HEK293 (cell line): ENCODE measurements around the gene OPCML.

Experiments used
- CTCF ChIA-PET: fragments of 350-600 bp; formaldehyde crosslinking; extraction: SDS; loops from one replicate; lab custom pipeline; 2021; ENCODE audit warnings: antibody characterized with exemption; lab: Yijun Ruan, JAX
- POLR2A ChIA-PET: fragments of 300-600 bp; formaldehyde crosslinking; extraction: SDS; loops from one replicate; lab custom pipeline; 2020; ENCODE audit warnings: antibody characterized with exemption, inconsistent platforms; lab: Yijun Ruan, JAX
- H3K27ac ChIP-seq: fragments of 200-500 bp; sonication (Bioruptor generic); 2 replicates; pipeline ENCODE4 v1.5.1; 2014; ENCODE audit warnings: low read depth, low read length, control low read depth, inconsistent platforms; ENCODE audit errors: extremely low read depth
- H3K36me3 ChIP-seq, 2 experiments: fragments of 200-500 bp in 1 of 2; sonication (Bioruptor generic) in 1 of 2; 1 replicate in 1 of 2; 2 replicates in 1 of 2; pipeline ENCODE4 v1.5.1; 2014 to 2017; ENCODE audit warnings: inconsistent platforms in 2 of 2, low read length in 2 of 2; ENCODE audit not compliant: control insufficient read depth in 2 of 2, insufficient read depth in 1 of 2
- H3K4me1 ChIP-seq: fragments of 200-500 bp; sonication (Bioruptor generic); 2 replicates; pipeline ENCODE4 v1.5.1; 2014; ENCODE audit warnings: mild to moderate bottlenecking, low read length, inconsistent platforms; ENCODE audit not compliant: control insufficient read depth, insufficient read depth
- H3K4me3 ChIP-seq: 2 replicates; pipeline ENCODE4 v1.5.1; 2011; ENCODE audit warnings: low read depth, mild to moderate bottlenecking, control low read depth, low read length, moderate library complexity
- H3K9me3 ChIP-seq: fragments of 200-500 bp; sonication (Bioruptor generic); 2 replicates; pipeline ENCODE4 v1.5.1; 2014; ENCODE audit warnings: low read depth, low read length, inconsistent platforms; ENCODE audit not compliant: control insufficient read depth, insufficient read depth
- GLIS2 ChIP-seq: fragments of 450-650 bp; formaldehyde crosslinking; IDR thresholded peaks from 2 replicates; pipeline ENCODE4 v1.5.1; 2016; ENCODE audit warnings: missing biosample characterization, missing genetic modification characterization
- MEIS1 ChIP-seq: sonication (generic); formaldehyde crosslinking; IDR thresholded peaks from 2 replicates; pipeline ENCODE4 v1.8.1; 2022; ENCODE audit warnings: missing genetic modification reagents, mild to moderate bottlenecking, borderline replicate concordance
- PRDM6 ChIP-seq: fragments of 450-650 bp; formaldehyde crosslinking; IDR thresholded peaks from 2 replicates; pipeline ENCODE4 v1.5.1; 2017; ENCODE audit warnings: missing biosample characterization, missing genetic modification characterization
- ZBTB7A ChIP-seq: fragments of 450-650 bp; formaldehyde crosslinking; IDR thresholded peaks from 2 replicates; pipeline ENCODE4 v1.5.1; 2016; ENCODE audit warnings: low read depth, missing biosample characterization, missing genetic modification characterization
- ZEB2 ChIP-seq: fragments of 450-650 bp; formaldehyde crosslinking; IDR thresholded peaks from 2 replicates; pipeline ENCODE4 v1.5.1; 2016; ENCODE audit warnings: missing biosample characterization, missing genetic modification characterization
- ZNF10 ChIP-seq: fragments of 450-650 bp; formaldehyde crosslinking; IDR thresholded peaks from 2 replicates; pipeline ENCODE4 v1.5.1; 2017; ENCODE audit warnings: missing biosample characterization, missing genetic modification characterization
- ZNF18 ChIP-seq: fragments of 450-650 bp; formaldehyde crosslinking; IDR thresholded peaks from 2 replicates; pipeline ENCODE4 v1.5.1; 2016; ENCODE audit warnings: missing biosample characterization, missing genetic modification characterization
- ZNF248 ChIP-seq: fragments of 450-650 bp; formaldehyde crosslinking; IDR thresholded peaks from 2 replicates; pipeline ENCODE4 v1.5.1; 2017; ENCODE audit warnings: missing biosample characterization, missing genetic modification characterization
- ZNF274 ChIP-seq, 2 experiments: fragments of 200-500 bp in 1 of 2; fragments of 450-650 bp in 1 of 2; sonication (Bioruptor generic) in 1 of 2; formaldehyde crosslinking in 1 of 2; IDR thresholded peaks; 2 replicates each; pipeline versions ENCODE4 v1.5.1 to v1.6.1; 2014 to 2016; ENCODE audit warnings: borderline replicate concordance in 1 of 2, inconsistent platforms in 1 of 2, low read length in 1 of 2, missing biosample characterization in 1 of 2, missing genetic modification characterization in 1 of 2
- ZNF366 ChIP-seq: fragments of 450-650 bp; formaldehyde crosslinking; conservative IDR thresholded peaks from 2 replicates; pipeline ENCODE4 v1.5.1; 2016; ENCODE audit warnings: missing biosample characterization, missing genetic modification characterization
- ZNF37A ChIP-seq: fragments of 450-650 bp; IDR thresholded peaks from 2 replicates; pipeline ENCODE4 v1.5.1; 2018; ENCODE audit warnings: missing biosample characterization, missing genetic modification characterization
- ZNF473 ChIP-seq: fragments of 450-650 bp; formaldehyde crosslinking; IDR thresholded peaks from 2 replicates; pipeline ENCODE4 v1.5.1; 2017; ENCODE audit warnings: missing biosample characterization, missing genetic modification characterization
- ZNF521 ChIP-seq: fragments of 450-650 bp; formaldehyde crosslinking; IDR thresholded peaks from 2 replicates; pipeline ENCODE4 v1.5.1; 2017; ENCODE audit warnings: missing biosample characterization, mild to moderate bottlenecking, missing genetic modification characterization
- ZNF548 ChIP-seq: fragments of 450-650 bp; formaldehyde crosslinking; IDR thresholded peaks from 2 replicates; pipeline ENCODE4 v1.5.1; 2016; ENCODE audit warnings: missing biosample characterization, missing genetic modification characterization
- ZNF549 ChIP-seq: fragments of 450-650 bp; IDR thresholded peaks from 2 replicates; pipeline ENCODE4 v1.5.1; 2018; ENCODE audit warnings: missing biosample characterization, missing genetic modification characterization, mild to moderate bottlenecking, inconsistent platforms, moderate library complexity
- ZNF596 ChIP-seq: fragments of 450-650 bp; IDR thresholded peaks from 2 replicates; pipeline ENCODE4 v1.5.0; 2018; ENCODE audit warnings: missing biosample characterization, mild to moderate bottlenecking, missing genetic modification characterization, moderate library complexity
- ZNF660 ChIP-seq: fragments of 450-650 bp; IDR thresholded peaks from 2 replicates; pipeline ENCODE4 v1.5.1; 2018; ENCODE audit warnings: missing biosample characterization, mild to moderate bottlenecking, missing genetic modification characterization
- ZNF670 ChIP-seq: fragments of 450-650 bp; formaldehyde crosslinking; IDR thresholded peaks from 2 replicates; pipeline ENCODE4 v1.5.1; 2016; ENCODE audit warnings: missing biosample characterization, missing genetic modification characterization, low read depth
- TF ChIP-seq, protein P1 (sequence below): fragments of 450-650 bp; formaldehyde crosslinking; IDR thresholded peaks from 2 replicates; pipeline ENCODE4 v1.5.1; 2016; ENCODE audit warnings: missing biosample characterization, missing genetic modification characterization

The OPCML gene

GRCh38 chr11:132973686-132974085 lies 558.6 kb downstream of the OPCML start:
- no peak for TF ChIP-seq ZNF660
- TF ChIP-seq ZNF37A (tag by site-specific recombination) = no peak
- TF ChIP-seq ZNF18 (tag by site-specific recombination) = no peak
- TF ChIP-seq, protein P1, sequence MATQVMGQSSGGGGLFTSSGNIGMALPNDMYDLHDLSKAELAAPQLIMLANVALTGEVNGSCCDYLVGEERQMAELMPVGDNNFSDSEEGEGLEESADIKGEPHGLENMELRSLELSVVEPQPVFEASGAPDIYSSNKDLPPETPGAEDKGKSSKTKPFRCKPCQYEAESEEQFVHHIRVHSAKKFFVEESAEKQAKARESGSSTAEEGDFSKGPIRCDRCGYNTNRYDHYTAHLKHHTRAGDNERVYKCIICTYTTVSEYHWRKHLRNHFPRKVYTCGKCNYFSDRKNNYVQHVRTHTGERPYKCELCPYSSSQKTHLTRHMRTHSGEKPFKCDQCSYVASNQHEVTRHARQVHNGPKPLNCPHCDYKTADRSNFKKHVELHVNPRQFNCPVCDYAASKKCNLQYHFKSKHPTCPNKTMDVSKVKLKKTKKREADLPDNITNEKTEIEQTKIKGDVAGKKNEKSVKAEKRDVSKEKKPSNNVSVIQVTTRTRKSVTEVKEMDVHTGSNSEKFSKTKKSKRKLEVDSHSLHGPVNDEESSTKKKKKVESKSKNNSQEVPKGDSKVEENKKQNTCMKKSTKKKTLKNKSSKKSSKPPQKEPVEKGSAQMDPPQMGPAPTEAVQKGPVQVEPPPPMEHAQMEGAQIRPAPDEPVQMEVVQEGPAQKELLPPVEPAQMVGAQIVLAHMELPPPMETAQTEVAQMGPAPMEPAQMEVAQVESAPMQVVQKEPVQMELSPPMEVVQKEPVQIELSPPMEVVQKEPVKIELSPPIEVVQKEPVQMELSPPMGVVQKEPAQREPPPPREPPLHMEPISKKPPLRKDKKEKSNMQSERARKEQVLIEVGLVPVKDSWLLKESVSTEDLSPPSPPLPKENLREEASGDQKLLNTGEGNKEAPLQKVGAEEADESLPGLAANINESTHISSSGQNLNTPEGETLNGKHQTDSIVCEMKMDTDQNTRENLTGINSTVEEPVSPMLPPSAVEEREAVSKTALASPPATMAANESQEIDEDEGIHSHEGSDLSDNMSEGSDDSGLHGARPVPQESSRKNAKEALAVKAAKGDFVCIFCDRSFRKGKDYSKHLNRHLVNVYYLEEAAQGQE = no peak
- TF ChIP-seq ZNF596 (tag by site-specific recombination) = no peak
- TF ChIP-seq ZNF548 (tag by site-specific recombination) = no peak
- no peak for TF ChIP-seq ZNF670 (tag by site-specific recombination)
- no peak for TF ChIP-seq ZBTB7A (tag by site-specific recombination)
- TF ChIP-seq ZNF274 (IDR thresholded peaks at IDR 0.05; ENCODE audit: low read length) = no peak
- no peak for TF ChIP-seq ZNF274 (tag by site-specific recombination; IDR thresholded peaks at IDR 0.05; ENCODE audit: borderline replicate concordance)
- TF ChIP-seq ZNF549 = no peak
- no peak for TF ChIP-seq ZNF521
- no peak for TF ChIP-seq GLIS2
- no peak for TF ChIP-seq MEIS1 (CRISPR knock-in tag)
- no peak for TF ChIP-seq ZEB2 (tag by site-specific recombination)
- TF ChIP-seq PRDM6 (tag by site-specific recombination) = no peak
- Histone ChIP-seq H3K4me1 (no peaks in the 10 kb centered on the region), H3K36me3 (no peaks in the 10 kb centered on the region), H3K4me3 (no peak overlapping the region), H3K9me3 (no peaks in the 10 kb centered on the region), H3K27ac (no peak overlapping the region)
- ChIA-PET CTCF (interaction anchor here (0.7 kb wide), 2 partner anchors 32 to 1335 kb away, joined by 3 to 6 read pairs; no protein-coding TSS in a partner anchor), POLR2A (no interaction called here)

GRCh38 chr11:132972565-132972964 lies 559.7 kb downstream of the OPCML start:
- Histone ChIP-seq H3K9me3 (no peaks in the 10 kb centered on the region), H3K36me3 (no peaks in the 10 kb centered on the region), H3K27ac (no peak overlapping the region), H3K4me1 (no peaks in the 10 kb centered on the region), H3K4me3 (no peak overlapping the region)
- ChIA-PET POLR2A (no interaction called here), CTCF (interaction anchor here (0.6 kb wide), 1 partner anchor 660 kb away, joined by 3 read pairs; no protein-coding TSS in a partner anchor)
- no peak for TF ChIP-seq ZNF473 (tag by site-specific recombination)
- TF ChIP-seq ZNF10 = no peak
- no peak for TF ChIP-seq ZNF366 (tag by site-specific recombination)
- no peak for TF ChIP-seq ZNF248 (tag by site-specific recombination)
